Small intestine (tissue), 7 donors: ENCODE results near the gene JDP2. TPM values are rescaled to one million over a fixed set of nuclear protein-coding genes. Genes with fewer than 3 reads are reported as not detected.

Experiments
- DNase-seq, 2 donors: peaks; one replicate each; pipeline versions ENCODE4 v3.0.0 to v3.0.0-alpha.2; 2013
- FAIRE-seq: peaks from 2 replicates; lab custom pipeline; 2012; peaks lifted over from hg19 to GRCh38; lab: Jason Lieb, UNC
- H3K27ac ChIP-seq, 3 donors: one replicate each; pipeline ENCODE4 v1.5.1; 2013; ENCODE audit warnings: low read length in 2 of 3, mild to moderate bottlenecking in 2 of 3, control low read depth in 1 of 3, inconsistent platforms in 1 of 3, low read depth in 1 of 3, moderate library complexity in 1 of 3
- H3K27me3 ChIP-seq, 3 donors: one replicate each; pipeline ENCODE4 v1.6.1; 2013; ENCODE audit warnings: low read length in 3 of 3, inconsistent platforms in 1 of 3; ENCODE audit not compliant: control insufficient read depth in 3 of 3, insufficient read depth in 3 of 3
- H3K36me3 ChIP-seq, 3 donors: one replicate each; pipeline ENCODE4 v1.6.1; 2013; ENCODE audit warnings: low read length in 3 of 3, inconsistent platforms in 1 of 3, low read depth in 1 of 3, mild to moderate bottlenecking in 1 of 3, moderate library complexity in 1 of 3; ENCODE audit not compliant: control insufficient read depth in 3 of 3, insufficient read depth in 2 of 3
- H3K4me1 ChIP-seq, 3 donors: one replicate each; pipeline ENCODE4 v1.6.1; 2013; ENCODE audit warnings: low read length in 2 of 3, inconsistent platforms in 1 of 3, low read depth in 1 of 3, mild to moderate bottlenecking in 1 of 3, moderate library complexity in 1 of 3; ENCODE audit not compliant: control insufficient read depth in 3 of 3, insufficient read depth in 2 of 3
- H3K4me3 ChIP-seq, 3 donors: one replicate each; pipeline ENCODE4 v1.5.1; 2013; ENCODE audit warnings: low read length in 3 of 3, control low read depth in 1 of 3, inconsistent platforms in 1 of 3, low read depth in 1 of 3, mild to moderate bottlenecking in 1 of 3, moderate library complexity in 1 of 3
- H3K9me3 ChIP-seq, 2 donors: one replicate each; pipeline ENCODE4 v1.6.1; 2013; ENCODE audit warnings: low read depth in 1 of 2, low read length in 1 of 2; ENCODE audit not compliant: control insufficient read depth in 2 of 2, insufficient read depth in 1 of 2
- WGBS, 3 donors: extraction: QIAGEN DNeasy Blood & Tissue Kit; methylation state at CpG; one replicate each; pipeline ENCODE4 v1.1.7; 2013; 5-methylcytosine and 5-hydroxymethylcytosine counted together
- polyA plus RNA-seq, 4 donors: library from polyadenylated mRNA; stranded (reverse) in 3 of 4; unstranded in 1 of 4; fragments of 200-250 nt in 3 of 4; fragments of 120-200 nt in 1 of 4; gene quantifications; one replicate each; pipeline versions ENCODE4 v1.2.1 to v1.2.3, GENCODE V29; 2013
- donor health status: healthy with polysubstance abuse.
- donor health status: control.
- donor health status: control.
- donor health status: Bipolar disorder and iron deficiency.
- donor health status: healthy.

The JDP2 gene
- polyA plus RNA-seq, 4 donors, result 26.1 to 45.6 (median 42.2) TPM

DNA sequence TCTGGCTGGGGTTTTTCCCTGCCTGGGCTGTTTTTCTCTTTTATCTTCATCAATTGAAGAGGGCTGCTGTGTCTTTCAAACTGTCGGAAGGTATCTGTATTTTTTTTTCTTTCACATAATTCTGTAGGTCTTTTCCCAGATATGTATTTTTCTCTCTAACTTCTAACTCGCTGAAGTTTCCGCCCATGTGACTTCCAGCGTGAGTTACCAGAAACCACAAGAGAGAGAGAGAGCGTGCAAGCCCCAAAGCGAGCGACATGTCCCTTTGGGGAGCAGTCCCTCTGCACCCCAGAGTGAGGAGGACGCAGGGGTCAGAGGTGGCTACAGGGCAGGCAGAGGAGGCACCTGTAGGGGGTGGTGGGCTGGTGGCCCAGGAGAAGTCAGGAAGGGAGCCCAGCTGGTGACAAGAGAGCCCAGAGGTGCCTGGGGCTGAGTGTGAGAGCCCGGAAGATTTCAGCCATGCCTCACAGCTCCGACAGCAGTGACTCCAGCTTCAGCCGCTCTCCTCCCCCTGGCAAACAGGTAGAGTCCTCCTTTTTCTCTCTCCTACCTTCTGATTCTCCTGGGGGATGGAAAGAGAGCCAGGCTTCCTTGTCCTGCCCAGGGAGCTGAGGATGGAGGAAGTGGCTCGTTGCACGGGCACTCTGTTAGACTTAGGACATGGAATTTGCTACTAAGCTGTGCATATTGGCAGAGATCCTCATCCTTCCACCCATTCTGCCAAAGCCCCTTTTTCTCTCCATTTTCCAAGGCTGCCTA, 94.6 kb downstream of the JDP2 start, which contains the start of gene BATF:
Gene BATF, plus strand, starts transcription at position 246 of the 759 bp plus-strand sequence. Its CDS starts 214 bp downstream, at position 460.
- WGBS, 3 donors, result 53 to 72% (median 58%) methylated on average over 13 of the region's 13 CpGs
- Histone ChIP-seq H3K4me3 (peak within 1 kb of the TSS; percentile 8 to 49 (median 38)), H3K4me1 (peaks cover 9 to 19% (median 9%) of the 10 kb centered on the region in 3 donors), H3K36me3 (no peaks in the 10 kb centered on the region), H3K9me3 (no peaks in the 10 kb centered on the region), H3K27ac (peak within 1 kb of the TSS; percentile 11 to 74 (median 71)), H3K27me3 (no peaks in the 10 kb centered on the region)
- FAIRE-seq (no peak), DNase-seq (peak in 1 of 2 donors; percentile 61)

DNA sequence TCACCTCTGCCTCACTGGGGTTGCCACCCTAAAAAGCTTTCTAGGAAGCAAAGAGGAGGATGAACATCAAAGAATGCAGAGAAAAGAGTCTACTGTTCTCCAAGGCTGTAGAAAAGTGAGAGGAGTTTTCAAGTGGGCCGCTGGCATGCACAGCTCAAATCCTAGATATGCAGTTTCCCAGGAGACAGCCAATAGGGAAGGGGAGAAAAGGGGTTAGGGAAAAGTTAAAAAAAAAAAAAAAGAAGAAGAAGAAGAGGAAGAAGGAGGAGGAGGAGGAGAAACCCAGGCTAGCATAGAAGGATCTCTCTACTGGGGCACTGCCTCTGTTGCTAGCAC, 95.1 kb downstream of the JDP2 start:
- H3K4me3 ChIP-seq, result peak overlapping the region in 2 of 3 donors; percentile 38 to 49
- no peak for FAIRE-seq

More for the DNA sequence above, 95.1 kb downstream of the JDP2 start:
- Histone ChIP-seq H3K36me3 (no peaks in the 10 kb centered on the region), H3K9me3 (no peaks in the 10 kb centered on the region), H3K4me1 (peaks cover 9 to 19% (median 9%) of the 10 kb centered on the region in 3 donors), H3K27me3 (no peaks in the 10 kb centered on the region), H3K27ac (peak overlapping the region in 1 of 3 donors; percentile 74)
- 62 to 82% (median 68%) methylated on average over 1 of the region's 1 CpG for WGBS, 3 donors
- no peak for DNase-seq

Other genes starting within 250 kb of the JDP2 start
- gene FOS, start 149.2 kb upstream of the JDP2 start, polyA plus RNA-seq, result 1,000 to 10,000 TPM in 1 of 4 donors, 100 to 1,000 TPM in 2, 10 to 100 TPM in 1; 71.6 to 1,102 (median 240) TPM
- 1 to 10 TPM in 3 of 4 donors, under 1 TPM in 1; 0.74 to 5.9 (median 4.7) TPM for gene BATF, start 94.4 kb downstream of the JDP2 start, polyA plus RNA-seq
- gene FLVCR2, start 150.6 kb downstream of the JDP2 start, polyA plus RNA-seq, result 10 to 100 TPM; 12.6 to 29.7 (median 17.1) TPM
- 10 to 100 TPM in 2 of 4 donors, 1 to 10 TPM in 2; 4.1 to 26.8 (median 14.0) TPM for gene ERG28, start 232.9 kb downstream of the JDP2 start, polyA plus RNA-seq
- 10 to 100 TPM in 2 of 4 donors, 1 to 10 TPM in 2; 4.6 to 14.8 (median 8.5) TPM for gene TTLL5, start 233.2 kb downstream of the JDP2 start, polyA plus RNA-seq